Lower leg skin (tissue), 3 donors: ENCODE results near the gene CCSER1.

ENCODE experiments used
- POLR2A ChIP-seq, 2 donors: fragments of 450-650 bp; IDR thresholded peaks; one replicate each; pipeline ENCODE4 v1.6.1; 2016 to 2017; ENCODE audit warnings: antibody characterized with exemption in 2 of 2, mild to moderate bottlenecking in 1 of 2, moderate library complexity in 1 of 2
- TF ChIP-seq, protein P1 (sequence below), 3 donors: fragments of 450-650 bp; IDR thresholded peaks; one replicate each; pipeline ENCODE4 v1.5.1; 2016; ENCODE audit warnings: antibody characterized with exemption in 3 of 3, mild to moderate bottlenecking in 3 of 3, moderate library complexity in 2 of 3

DNA sequence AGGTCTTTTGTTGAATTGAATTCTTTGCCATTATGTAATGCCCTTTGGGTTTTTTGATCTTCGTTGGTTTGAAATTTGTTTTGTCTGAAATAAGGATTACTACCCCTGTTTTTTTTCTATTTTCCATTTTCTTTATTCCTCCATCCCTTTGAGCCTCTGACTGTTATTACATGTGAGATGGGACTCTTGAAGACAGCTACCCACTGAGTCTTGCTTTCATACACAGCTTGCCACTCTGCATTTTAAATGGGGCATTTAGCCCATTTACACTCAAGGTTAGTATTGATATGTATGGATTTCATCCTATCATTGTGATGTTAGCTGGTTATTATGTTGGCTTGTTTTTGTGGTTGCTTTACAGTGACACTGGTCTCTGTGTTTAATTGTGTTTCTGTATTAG, 1440.4 kb downstream of the CCSER1 start:
- TF ChIP-seq, protein P1, sequence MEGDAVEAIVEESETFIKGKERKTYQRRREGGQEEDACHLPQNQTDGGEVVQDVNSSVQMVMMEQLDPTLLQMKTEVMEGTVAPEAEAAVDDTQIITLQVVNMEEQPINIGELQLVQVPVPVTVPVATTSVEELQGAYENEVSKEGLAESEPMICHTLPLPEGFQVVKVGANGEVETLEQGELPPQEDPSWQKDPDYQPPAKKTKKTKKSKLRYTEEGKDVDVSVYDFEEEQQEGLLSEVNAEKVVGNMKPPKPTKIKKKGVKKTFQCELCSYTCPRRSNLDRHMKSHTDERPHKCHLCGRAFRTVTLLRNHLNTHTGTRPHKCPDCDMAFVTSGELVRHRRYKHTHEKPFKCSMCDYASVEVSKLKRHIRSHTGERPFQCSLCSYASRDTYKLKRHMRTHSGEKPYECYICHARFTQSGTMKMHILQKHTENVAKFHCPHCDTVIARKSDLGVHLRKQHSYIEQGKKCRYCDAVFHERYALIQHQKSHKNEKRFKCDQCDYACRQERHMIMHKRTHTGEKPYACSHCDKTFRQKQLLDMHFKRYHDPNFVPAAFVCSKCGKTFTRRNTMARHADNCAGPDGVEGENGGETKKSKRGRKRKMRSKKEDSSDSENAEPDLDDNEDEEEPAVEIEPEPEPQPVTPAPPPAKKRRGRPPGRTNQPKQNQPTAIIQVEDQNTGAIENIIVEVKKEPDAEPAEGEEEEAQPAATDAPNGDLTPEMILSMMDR (IDR thresholded peaks at IDR 0.05), result no peak
- no peak for TF ChIP-seq POLR2A (IDR thresholded peaks at IDR 0.05)
